ENCODE data around the gene NXPE3. TPM values are rescaled to one million over a fixed set of nuclear protein-coding genes. Genes with fewer than 3 reads are reported as not detected.
"Not testable (repeated sequence)": the region's sequence is repeated elsewhere in the genome, so short reads cannot be mapped to it uniquely, and the experiment has no call there.

Gene NXPE3
- total and polyA plus RNA-seq, 7 donors: 0.92 to 15.8 (median 11.5) TPM

DNA sequence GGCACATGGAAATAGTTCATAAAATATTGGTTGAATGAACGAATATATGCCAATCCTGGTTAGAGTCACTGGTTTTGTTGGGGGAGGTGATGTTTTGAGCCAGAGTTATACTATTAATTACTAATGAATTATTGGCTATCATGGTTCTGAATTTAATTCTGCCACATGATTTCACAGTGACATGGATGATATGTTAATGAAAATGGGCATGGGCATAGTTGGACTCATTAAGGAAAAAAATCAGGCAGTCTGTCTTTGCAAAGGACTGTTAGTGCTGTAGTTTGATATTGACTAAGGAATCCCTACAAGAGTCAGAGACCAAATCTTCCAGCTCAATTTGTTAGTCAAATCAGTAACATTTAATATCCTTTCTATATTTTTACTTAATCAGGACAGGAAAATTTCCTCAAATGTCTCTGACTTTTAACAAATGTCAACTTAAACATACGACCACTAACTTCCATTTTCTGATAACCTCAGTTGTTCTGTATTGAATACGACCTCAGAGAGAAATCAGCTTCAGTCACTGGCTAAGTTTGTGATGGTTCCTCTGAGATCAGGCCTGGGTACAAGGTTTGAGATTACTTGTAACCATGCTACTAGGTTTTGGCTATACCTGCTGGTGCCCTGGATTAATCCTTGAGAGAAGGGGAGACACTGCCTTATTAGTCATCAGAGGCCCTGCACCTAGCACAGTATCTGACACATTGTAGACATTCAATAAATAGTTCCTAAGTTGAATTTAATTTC lies 83.6 kb downstream of the NXPE3 start:
- TF ChIP-seq EP300 (IDR thresholded peaks at IDR 0.05) (no peak), POLR2AphosphoS5 (IDR thresholded peaks at IDR 0.05) (peak in 1 of 4 donors; percentile 38), POLR2A (IDR thresholded peaks at IDR 0.05) (no peak)
- TF ChIP-seq, protein P1, sequence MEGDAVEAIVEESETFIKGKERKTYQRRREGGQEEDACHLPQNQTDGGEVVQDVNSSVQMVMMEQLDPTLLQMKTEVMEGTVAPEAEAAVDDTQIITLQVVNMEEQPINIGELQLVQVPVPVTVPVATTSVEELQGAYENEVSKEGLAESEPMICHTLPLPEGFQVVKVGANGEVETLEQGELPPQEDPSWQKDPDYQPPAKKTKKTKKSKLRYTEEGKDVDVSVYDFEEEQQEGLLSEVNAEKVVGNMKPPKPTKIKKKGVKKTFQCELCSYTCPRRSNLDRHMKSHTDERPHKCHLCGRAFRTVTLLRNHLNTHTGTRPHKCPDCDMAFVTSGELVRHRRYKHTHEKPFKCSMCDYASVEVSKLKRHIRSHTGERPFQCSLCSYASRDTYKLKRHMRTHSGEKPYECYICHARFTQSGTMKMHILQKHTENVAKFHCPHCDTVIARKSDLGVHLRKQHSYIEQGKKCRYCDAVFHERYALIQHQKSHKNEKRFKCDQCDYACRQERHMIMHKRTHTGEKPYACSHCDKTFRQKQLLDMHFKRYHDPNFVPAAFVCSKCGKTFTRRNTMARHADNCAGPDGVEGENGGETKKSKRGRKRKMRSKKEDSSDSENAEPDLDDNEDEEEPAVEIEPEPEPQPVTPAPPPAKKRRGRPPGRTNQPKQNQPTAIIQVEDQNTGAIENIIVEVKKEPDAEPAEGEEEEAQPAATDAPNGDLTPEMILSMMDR (IDR thresholded peaks at IDR 0.05): no peak
- no peaks in the 10 kb centered on the region for H3K9me3 ChIP-seq
- no peak overlapping the region for H3K4me3 ChIP-seq
- intact Hi-C loops (cut with DNase I): no loop called here
- H3K4me1 ChIP-seq: peaks cover 0 to 7% (median 0%) of the 10 kb centered on the region in 4 donors
- no peak for DNase-seq
- H3K27ac ChIP-seq: no peak overlapping the region
- peaks cover 19 to 46% (median 27%) of the 10 kb centered on the region in 4 donors for H3K36me3 ChIP-seq
- WGBS, 2 donors: 69 to 85% methylated on average over 3 of the region's 3 CpGs
- H3K27me3 ChIP-seq: no peaks in the 10 kb centered on the region

DNA sequence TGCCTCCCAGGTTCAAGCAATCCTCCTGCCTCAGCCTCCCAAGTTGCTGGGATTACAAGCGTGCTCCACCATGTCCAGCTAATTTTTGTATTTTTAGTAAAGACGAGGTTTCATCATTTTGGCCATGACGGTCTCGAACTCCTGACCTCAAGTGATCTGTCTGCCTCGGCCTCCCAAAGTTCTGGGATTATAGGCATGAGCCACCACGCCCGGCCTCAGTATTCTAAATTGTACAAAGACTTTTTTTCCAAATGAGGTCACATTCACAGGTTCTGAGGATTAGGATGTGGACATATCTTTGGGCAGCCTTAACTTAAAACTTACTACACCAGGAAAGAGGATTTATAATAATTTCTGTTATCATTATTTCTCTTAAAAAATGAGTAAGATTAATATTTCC lies 85.9 kb downstream of the NXPE3 start:
- intact Hi-C loops (cut with DNase I); DNase-seq; H3K4me1 ChIP-seq; H3K27ac ChIP-seq; H3K4me3 ChIP-seq; H3K9me3 ChIP-seq; H3K27me3 ChIP-seq: not testable (repeated sequence)
- H3K36me3 ChIP-seq: peaks cover 5 to 23% (median 10%) of the 10 kb centered on the region in 4 donors
- WGBS, 2 donors: 95 to 97% methylated on average over 7 of the region's 7 CpGs
- peak in 1 of 4 donors; percentile 4 for TF ChIP-seq POLR2AphosphoS5 (IDR thresholded peaks at IDR 0.05)

DNA sequence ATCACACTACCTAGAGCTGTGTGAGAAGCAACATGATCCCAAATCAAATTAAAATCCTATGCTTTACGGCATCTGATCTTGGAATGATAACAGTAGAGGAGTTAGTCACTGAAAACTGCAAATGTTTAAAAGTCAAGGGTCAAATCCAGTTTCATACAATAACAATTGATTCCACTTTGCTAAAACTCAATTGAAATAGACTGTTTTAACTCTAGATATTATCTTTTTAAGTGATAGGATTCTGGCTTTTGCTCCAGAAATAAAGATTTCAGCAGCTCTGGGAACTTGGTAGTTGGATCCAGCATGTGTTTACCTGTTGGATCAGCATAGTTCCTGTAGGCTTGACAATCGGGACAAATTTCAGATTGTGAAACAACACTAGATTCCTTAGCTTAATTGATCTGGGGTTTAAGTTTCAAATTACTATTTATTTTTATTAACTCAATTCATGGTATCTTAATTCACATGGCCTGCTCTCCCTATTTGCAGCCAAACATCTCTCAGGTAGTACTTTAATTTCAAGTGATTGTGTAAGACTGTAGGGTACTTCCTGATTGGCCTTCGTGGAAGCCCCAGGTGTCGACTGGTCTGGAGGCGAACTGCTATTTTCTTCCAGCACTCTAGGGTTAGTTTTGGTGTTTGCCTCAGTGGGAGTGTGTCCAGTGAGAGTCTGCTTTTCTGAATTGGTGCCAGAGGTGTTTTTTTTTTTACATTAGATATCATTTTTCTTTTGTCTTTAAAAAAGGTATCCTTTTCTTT lies 86.9 kb downstream of the NXPE3 start:
- H3K9me3 ChIP-seq: no peaks in the 10 kb centered on the region
- no peak overlapping the region for H3K4me3 ChIP-seq
- 26 to 55% methylated on average over 5 of the region's 5 CpGs for WGBS, 2 donors
- TF ChIP-seq POLR2A (IDR thresholded peaks at IDR 0.05) (no peak), EP300 (IDR thresholded peaks at IDR 0.05) (no peak), POLR2AphosphoS5 (IDR thresholded peaks at IDR 0.05) (no peak)
- TF ChIP-seq, protein P1 (IDR thresholded peaks at IDR 0.05): no peak
- no peak for DNase-seq
- no peak overlapping the region for H3K27ac ChIP-seq
- intact Hi-C loops (cut with DNase I): no loop called here
- H3K36me3 ChIP-seq: peaks cover 0 to 13% (median 2%) of the 10 kb centered on the region in 4 donors
- no peaks in the 10 kb centered on the region for H3K27me3 ChIP-seq
- no peaks in the 10 kb centered on the region for H3K4me1 ChIP-seq

DNA sequence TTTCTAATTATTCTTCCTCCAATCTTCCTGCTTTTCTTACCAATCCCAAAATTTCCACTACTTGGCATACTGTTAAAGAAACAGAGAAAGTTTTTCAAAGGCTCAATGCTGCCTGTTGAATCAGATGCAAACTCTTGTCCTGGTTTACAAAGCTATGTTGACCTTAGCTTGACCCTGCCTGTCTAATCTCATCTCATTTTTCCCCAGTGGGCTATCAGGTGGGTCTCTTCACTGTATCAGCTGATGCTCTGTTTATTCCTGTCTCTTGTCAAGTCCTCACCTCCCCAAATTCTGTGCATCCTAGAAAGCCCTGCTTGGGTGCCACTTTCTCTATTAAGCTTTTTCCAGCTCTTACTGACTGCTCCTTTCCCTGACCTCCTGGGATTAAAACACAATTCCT lies 88.5 kb downstream of the NXPE3 start:
- no peak overlapping the region for H3K4me3 ChIP-seq
- H3K36me3 ChIP-seq: no peaks in the 10 kb centered on the region
- intact Hi-C loops (cut with DNase I): no loop called here
- H3K4me1 ChIP-seq: no peaks in the 10 kb centered on the region
- no peaks in the 10 kb centered on the region for H3K27me3 ChIP-seq
- no peak overlapping the region for H3K27ac ChIP-seq
- no peak for DNase-seq
- H3K9me3 ChIP-seq: no peaks in the 10 kb centered on the region
- TF ChIP-seq, protein P1 (IDR thresholded peaks at IDR 0.05): no peak
- TF ChIP-seq POLR2A (IDR thresholded peaks at IDR 0.05) (no peak), POLR2AphosphoS5 (IDR thresholded peaks at IDR 0.05) (no peak), EP300 (IDR thresholded peaks at IDR 0.05) (no peak)

DNA sequence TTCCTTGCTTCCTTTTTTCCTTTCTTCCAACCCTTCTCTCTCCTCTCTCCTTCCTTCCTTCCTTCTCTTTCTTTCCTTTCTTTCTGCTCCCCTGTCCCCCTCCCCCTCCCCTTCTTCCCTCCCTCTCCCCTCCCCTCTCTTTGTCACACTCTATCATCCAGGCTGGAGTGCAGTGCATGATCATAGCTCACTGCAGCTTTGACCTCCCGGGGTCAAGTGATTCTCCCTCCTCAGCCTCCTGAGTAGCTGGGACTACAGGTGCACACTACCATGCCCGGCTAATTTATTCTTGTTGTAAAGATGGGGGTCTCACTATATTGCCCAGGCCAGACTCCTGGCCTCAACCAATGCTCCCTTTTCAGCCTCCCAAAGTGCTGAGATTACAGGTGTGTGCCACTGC lies 89.0 kb downstream of the NXPE3 start:
- no peaks in the 10 kb centered on the region for H3K4me1 ChIP-seq
- TF ChIP-seq, protein P1 (IDR thresholded peaks at IDR 0.05): no peak
- TF ChIP-seq EP300 (IDR thresholded peaks at IDR 0.05) (no peak), POLR2A (IDR thresholded peaks at IDR 0.05) (no peak), POLR2AphosphoS5 (IDR thresholded peaks at IDR 0.05) (no peak)
- DNase-seq: no peak
- no peak overlapping the region for H3K4me3 ChIP-seq
- intact Hi-C loops (cut with DNase I): no loop called here
- H3K36me3 ChIP-seq: no peaks in the 10 kb centered on the region
- no peaks in the 10 kb centered on the region for H3K9me3 ChIP-seq
- no peaks in the 10 kb centered on the region for H3K27me3 ChIP-seq
- H3K27ac ChIP-seq: no peak overlapping the region
- WGBS, 2 donors: 92 to 94% methylated on average over 2 of the region's 2 CpGs

Measured in sigmoid colon (tissue), 7 donors.